Hematopoietic multipotent progenitor cell treated with erythropoietin and hydrocortisone succinate and interleukin-3 and kit ligand, for 6 days (in vitro differentiated cells): Measurements from ENCODE around the gene GLYR1.
"Not testable (repeated sequence)": the region's sequence is repeated elsewhere in the genome, so short reads cannot be mapped to it uniquely, and the experiment has no call there.

ENCODE experiments used
- DNase-seq: peaks from one replicate; pipeline ENCODE4 v3.0.0-alpha.2; 2015

The GLYR1 gene

GRCh38 chr16:4846901-4847773 is at the start of gene GLYR1, which contains the start of gene UBN1:
Gene GLYR1, minus strand, starts transcription at chr16:4847288. Its CDS starts 23 bp downstream, at chr16:4847265.
Gene UBN1, plus strand, starts transcription at chr16:4847481. Its CDS starts 5,437 bp downstream, at chr16:4852918.
- peak; percentile 98 for DNase-seq

GRCh38 chr16:4896761-4897160 is 49.7 kb upstream of the GLYR1 start:
- DNase-seq, result not testable (repeated sequence)

- no peak for DNase-seq
Measured at GRCh38 chr16:4895366-4895765, 48.3 kb upstream of the GLYR1 start.

GRCh38 chr16:4894276-4895150 is 47.4 kb upstream of the GLYR1 start:
- peak; percentile 18 for DNase-seq

GRCh38 chr16:4893103-4893862 is 46.2 kb upstream of the GLYR1 start:
- no peak for DNase-seq

GRCh38 chr16:4892361-4893102 is 45.4 kb upstream of the GLYR1 start:
- DNase-seq, result peak; percentile 40

GRCh38 chr16:4891886-4892216 is 44.8 kb upstream of the GLYR1 start:
- no peak for DNase-seq

GRCh38 chr16:4891097-4891885 is 44.2 kb upstream of the GLYR1 start:
- no peak for DNase-seq

- no peak for DNase-seq
Measured at GRCh38 chr16:4890686-4891085, 43.6 kb upstream of the GLYR1 start.

GRCh38 chr16:4890026-4890425 is 42.9 kb upstream of the GLYR1 start:
- DNase-seq, result no peak

- no peak for DNase-seq
Measured at GRCh38 chr16:4888428-4889135, 41.5 kb upstream of the GLYR1 start.

GRCh38 chr16:4886151-4886550 is 39.1 kb upstream of the GLYR1 start:
- peak; percentile 69 for DNase-seq

GRCh38 chr16:4884972-4885874 is 38.1 kb upstream of the GLYR1 start:
- no peak for DNase-seq

GRCh38 chr16:4884209-4884608 is 37.1 kb upstream of the GLYR1 start:
- DNase-seq, result no peak

- no peak for DNase-seq
Measured at GRCh38 chr16:4883501-4883900, 36.4 kb upstream of the GLYR1 start.

- DNase-seq, result peak; percentile 20
Measured at GRCh38 chr16:4882633-4883285, 35.7 kb upstream of the GLYR1 start.

GRCh38 chr16:4882000-4882632 is 35.0 kb upstream of the GLYR1 start:
- DNase-seq, result peak; percentile 12

- DNase-seq, result no peak
Measured at GRCh38 chr16:4880006-4880580, 33.0 kb upstream of the GLYR1 start.
